C4-2B (cell line): ENCODE results near the gene SEC24B.

ENCODE experiments used
- H3K27ac ChIP-seq: fragments of 450-650 bp; 2 replicates; pipeline ENCODE4 v1.5.1; 2017
- CTCF ChIP-seq: fragments of 450-650 bp; conservative IDR thresholded peaks from 2 replicates; pipeline ENCODE4 v1.5.1; 2017; ENCODE audit warnings: mild to moderate bottlenecking
- ZFX ChIP-seq: fragments of 450-650 bp; IDR thresholded peaks from 2 replicates; pipeline ENCODE4 v1.6.1; 2017

SEC24B gene

DNA sequence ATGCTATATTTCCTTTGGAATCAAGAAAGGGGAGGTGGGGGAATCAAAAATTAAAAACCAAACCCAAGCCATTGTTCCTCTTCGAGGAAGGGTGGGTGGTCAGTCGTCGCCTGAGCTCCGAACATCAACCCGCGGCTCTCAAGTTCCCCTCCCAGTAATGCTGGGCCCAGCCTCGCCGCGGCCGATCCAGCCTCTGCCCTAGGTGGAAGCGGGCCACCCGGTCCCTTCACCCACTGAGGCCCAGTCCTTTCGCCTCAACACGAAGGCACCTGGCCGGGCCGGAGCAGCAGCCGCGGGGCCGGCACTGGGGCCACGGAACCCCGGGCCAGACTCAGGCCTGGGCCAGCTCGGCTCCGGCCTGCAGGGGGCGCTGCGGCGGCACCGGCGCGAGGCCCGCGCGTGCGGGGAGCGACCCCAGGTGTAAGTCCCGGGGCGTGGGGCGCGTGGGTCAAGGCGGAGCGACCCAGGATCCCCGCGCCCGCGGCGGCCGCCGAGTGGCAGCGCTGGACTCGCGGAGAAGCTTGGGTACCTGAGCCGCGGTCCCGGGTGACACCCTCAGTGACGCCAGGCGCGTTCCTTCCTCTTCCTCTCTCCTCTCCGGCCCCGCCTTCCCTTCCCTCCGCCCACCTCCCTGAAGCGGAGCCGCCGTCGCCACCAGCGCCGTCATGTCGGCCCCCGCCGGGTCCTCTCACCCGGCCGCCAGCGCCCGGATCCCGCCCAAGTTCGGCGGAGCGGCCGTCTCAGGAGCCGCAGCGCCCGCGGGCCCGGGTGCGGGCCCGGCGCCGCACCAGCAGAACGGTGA is at the start of gene SEC24B:
Gene SEC24B (plus strand): TSS at position 611 of the 802 bp plus-strand sequence. CDS start 55 bp downstream, at position 666.
- peak; percentile 95 for TF ChIP-seq CTCF
- peak; percentile 95; the same call in 1 of the 2 replicates for TF ChIP-seq ZFX
- H3K27ac ChIP-seq = peak within 1 kb of the TSS; percentile 78

- H3K27ac ChIP-seq = no peak overlapping the region
- TF ChIP-seq CTCF (no peak), ZFX (no peak)
Measured at GRCh38 chr4:109383823-109384222, 49.8 kb upstream of the SEC24B start.

DNA sequence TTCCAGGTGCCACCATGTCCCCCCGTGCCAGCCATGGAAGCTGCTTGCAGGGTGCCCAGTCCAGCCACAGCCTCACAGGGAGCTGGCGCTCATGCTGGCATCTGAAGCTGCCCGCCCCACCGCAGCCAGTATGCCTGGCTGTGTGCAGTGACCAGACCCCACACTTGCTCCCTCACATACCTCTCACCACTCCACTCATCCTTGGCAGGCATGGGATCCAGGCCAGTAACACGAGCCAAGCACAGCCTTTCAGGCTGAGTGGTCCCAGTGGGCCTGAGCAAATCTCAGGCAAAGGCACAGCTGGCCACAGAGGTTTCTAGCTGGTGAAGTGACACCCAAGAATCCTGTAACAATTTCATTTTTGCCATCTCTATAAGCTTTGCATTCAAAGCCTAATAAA is 48.4 kb upstream of the SEC24B start:
- H3K27ac ChIP-seq = no peak overlapping the region
- TF ChIP-seq ZFX (no peak), CTCF (no peak)

DNA sequence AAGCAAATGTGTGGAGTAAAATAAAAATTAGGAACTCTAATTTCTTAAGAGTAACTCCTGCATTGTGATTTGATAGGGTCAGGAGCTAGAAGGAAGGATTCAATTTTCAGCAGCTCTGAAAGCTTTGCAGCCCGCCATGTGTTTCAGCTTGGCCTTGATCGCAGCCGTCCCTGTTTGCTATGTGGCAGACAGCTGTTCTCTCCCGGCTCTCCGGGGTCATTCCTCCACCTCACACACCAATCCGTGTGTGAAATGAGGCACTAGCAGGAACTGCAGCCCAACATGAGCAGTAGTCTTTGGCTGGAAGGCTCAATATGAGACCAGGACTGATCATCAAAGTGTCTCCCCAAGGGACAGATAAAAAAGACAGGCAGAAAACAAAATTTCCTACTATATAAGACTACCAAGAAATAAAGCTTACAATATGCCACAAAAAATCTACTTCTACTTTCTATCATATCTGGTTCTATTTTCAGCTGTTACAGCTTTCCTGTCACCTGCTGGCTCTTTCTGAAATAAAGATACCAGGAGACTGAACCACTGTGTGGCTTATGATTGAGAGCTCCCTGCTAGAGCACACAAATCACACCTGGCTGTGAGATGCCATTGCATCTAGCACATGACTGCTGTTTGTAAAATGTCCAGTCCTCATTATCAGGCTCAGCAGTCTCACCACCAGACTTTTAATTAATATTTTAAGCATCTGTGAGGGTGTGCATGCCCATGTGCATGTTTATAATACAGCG is 44.1 kb upstream of the SEC24B start:
- TF ChIP-seq CTCF (no peak), ZFX (no peak)
- H3K27ac ChIP-seq = no peak overlapping the region

GRCh38 chr4:109390115-109390768 is 43.4 kb upstream of the SEC24B start:
- no peak overlapping the region for H3K27ac ChIP-seq
- TF ChIP-seq CTCF (no peak), ZFX (no peak)

DNA sequence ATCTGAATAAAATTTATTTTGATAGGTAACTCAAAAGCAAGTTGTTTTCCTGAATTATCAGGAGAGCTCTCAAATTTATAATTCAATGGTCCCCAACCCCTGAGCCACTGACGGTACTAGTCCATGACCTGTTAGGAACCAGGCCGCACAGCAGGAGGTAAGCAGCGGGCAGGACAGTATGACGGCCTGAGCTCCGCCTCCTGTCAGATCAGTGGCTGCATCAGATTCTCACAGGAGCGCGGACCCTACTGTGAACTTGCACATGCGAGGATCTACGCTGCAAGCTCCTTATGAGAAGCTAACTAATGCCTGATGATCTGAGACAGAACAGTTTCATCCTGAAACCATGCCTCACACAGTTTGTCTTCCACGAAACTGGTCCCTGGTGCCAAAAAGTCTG is 37.9 kb upstream of the SEC24B start:
- no peak overlapping the region for H3K27ac ChIP-seq
- TF ChIP-seq ZFX (no peak), CTCF (no peak)

DNA sequence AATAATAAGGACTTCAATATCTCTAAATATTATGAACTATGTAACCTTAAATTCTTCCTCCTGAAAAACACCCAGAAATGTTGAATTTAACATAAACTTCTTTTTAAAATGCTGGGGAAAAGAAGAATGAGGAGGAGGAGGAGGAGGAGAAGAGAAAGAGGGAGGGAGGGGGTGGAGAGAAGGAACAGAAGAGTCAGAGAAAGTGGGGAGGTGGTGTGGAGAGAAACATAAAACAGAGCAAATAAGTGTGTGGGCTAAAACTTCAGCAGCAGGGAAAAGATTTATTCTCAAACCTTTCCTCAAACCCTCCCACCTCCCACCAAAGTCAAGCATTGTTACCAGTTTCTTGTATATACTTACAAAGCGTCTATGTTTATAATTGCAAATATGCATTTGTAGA is 34.7 kb upstream of the SEC24B start:
- no peak for TF ChIP-seq CTCF
- TF ChIP-seq ZFX = no peak
- no peak overlapping the region for H3K27ac ChIP-seq
